ENCODE results near the gene PDZK1IP1.

- TF ChIP-seq EZH2phosphoT487 (IDR thresholded peaks at IDR 0.05; ENCODE audit: borderline replicate concordance), result no peak
- no peak for TF ChIP-seq CTCF (IDR thresholded peaks at IDR 0.05 in 2 of 3, conservative IDR thresholded peaks at IDR 0.05 in 1 of 3; ENCODE audit: borderline replicate concordance in 1 of 3, insufficient read depth in 1 of 3, low read depth in 2 of 3, low read length in 2 of 3)
- TF ChIP-seq TCF7L2 (IDR thresholded peaks at IDR 0.05; ENCODE audit: borderline replicate concordance, extremely low read depth, insufficient read depth, insufficient read length), result no peak
- TF ChIP-seq EZH2 (IDR thresholded peaks at IDR 0.05), result no peak
- TF ChIP-seq POLR2A (IDR thresholded peaks at IDR 0.05; ENCODE audit: borderline replicate concordance, extremely low read depth, insufficient read depth, insufficient read length), result no peak
- TF ChIP-seq SIN3A (IDR thresholded peaks at IDR 0.05; ENCODE audit: low read depth), result no peak
- no peak for TF ChIP-seq POLR2AphosphoS5 (IDR thresholded peaks at IDR 0.05; ENCODE audit: low read depth, low read length)
- no peak for TF ChIP-seq SRF (IDR thresholded peaks at IDR 0.05; ENCODE audit: low read depth)
- TF ChIP-seq REST (IDR thresholded peaks at IDR 0.05; ENCODE audit: low read depth), result no peak
- no peak for TF ChIP-seq SP1 (IDR thresholded peaks at IDR 0.05; ENCODE audit: low read depth)
- TF ChIP-seq YY1 (IDR thresholded peaks at IDR 0.05; ENCODE audit: extremely low read depth, insufficient replicate concordance, low read depth, low read length), result no peak
- TF ChIP-seq ATF3 (IDR thresholded peaks at IDR 0.05), result no peak
These were observed 39.4 kb upstream of the PDZK1IP1 start for GRCh38 chr1:47229031-47229885.

All from HCT116 (cell line).